ENCODE measurements around the gene NPHP4.

The NPHP4 gene

DNA sequence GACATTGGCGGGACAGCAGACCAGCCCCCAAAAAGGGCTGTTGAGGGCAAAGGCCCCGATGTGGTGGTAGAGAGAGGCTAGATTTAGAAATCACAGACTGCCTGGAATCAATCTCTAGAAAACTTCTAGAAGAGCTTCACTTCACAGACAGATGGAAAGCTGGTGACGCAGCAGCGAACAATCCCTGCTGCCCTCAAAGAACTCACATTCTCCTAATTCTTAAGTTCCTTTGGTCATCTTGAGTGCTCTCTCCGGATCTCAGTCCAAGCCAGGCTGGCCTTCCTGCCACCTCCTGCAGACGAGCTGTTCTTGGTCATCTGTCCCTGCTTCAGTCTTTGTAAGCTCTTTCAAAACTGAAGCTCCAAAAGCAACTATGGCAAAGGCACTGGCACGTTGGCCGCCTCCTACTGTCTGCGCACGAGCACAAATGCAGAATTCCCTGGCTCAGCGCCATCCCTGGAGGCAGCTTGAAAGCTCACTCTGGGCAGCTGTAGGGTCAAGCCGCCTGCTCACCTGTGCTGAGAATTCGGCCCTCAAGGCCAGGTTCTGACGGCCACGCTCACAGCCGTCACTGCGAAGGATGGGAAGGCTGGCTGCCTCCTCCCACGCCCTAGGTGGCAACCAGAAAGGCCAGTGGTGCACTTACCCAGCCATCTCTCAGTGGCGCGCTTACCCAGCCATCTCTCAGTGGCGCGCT is 110.6 kb downstream of the NPHP4 start:
- TF ChIP-seq EZH2 (optimal IDR thresholded peaks at IDR 0.05; ENCODE audit: low read depth, low read length) (no peak), EZH2phosphoT487 (IDR thresholded peaks at IDR 0.05; ENCODE audit: low read length) (no peak)
- TF ChIP-seq, protein P1, sequence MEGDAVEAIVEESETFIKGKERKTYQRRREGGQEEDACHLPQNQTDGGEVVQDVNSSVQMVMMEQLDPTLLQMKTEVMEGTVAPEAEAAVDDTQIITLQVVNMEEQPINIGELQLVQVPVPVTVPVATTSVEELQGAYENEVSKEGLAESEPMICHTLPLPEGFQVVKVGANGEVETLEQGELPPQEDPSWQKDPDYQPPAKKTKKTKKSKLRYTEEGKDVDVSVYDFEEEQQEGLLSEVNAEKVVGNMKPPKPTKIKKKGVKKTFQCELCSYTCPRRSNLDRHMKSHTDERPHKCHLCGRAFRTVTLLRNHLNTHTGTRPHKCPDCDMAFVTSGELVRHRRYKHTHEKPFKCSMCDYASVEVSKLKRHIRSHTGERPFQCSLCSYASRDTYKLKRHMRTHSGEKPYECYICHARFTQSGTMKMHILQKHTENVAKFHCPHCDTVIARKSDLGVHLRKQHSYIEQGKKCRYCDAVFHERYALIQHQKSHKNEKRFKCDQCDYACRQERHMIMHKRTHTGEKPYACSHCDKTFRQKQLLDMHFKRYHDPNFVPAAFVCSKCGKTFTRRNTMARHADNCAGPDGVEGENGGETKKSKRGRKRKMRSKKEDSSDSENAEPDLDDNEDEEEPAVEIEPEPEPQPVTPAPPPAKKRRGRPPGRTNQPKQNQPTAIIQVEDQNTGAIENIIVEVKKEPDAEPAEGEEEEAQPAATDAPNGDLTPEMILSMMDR (IDR thresholded peaks at IDR 0.05; ENCODE audit: low read length) = no peak
- Histone ChIP-seq H2AFZ (ENCODE audit: low read length) (no peak overlapping the region), H4K20me1 (ENCODE audit: insufficient read depth, low read length) (no peaks in the 10 kb centered on the region), H3K9me2 (replicated peaks; ENCODE audit: insufficient read depth, low read length) (no peaks in the 10 kb centered on the region), H3K36me3 (replicated peaks; ENCODE audit: insufficient read depth, low read length) (no peaks in the 10 kb centered on the region), H3K4me1 (ENCODE audit: low read length) (no peaks in the 10 kb centered on the region), H3K9me3 (replicated peaks; ENCODE audit: insufficient read depth, low read length) (no peaks in the 10 kb centered on the region), H3K27ac (ENCODE audit: low read length) (no peak overlapping the region), H3K9ac (ENCODE audit: low read length) (no peak overlapping the region), H3F3A (ENCODE audit: insufficient read depth, low read length) (no peaks in the 10 kb centered on the region), H3K4me2 (ENCODE audit: low read depth, low read length) (no peak overlapping the region), H3K4me3 (ENCODE audit: low read length) (no peak overlapping the region), H3K79me2 (ENCODE audit: low read length) (no peaks in the 10 kb centered on the region), H3K27me3 (replicated peaks; ENCODE audit: insufficient read depth, low read length) (no peaks in the 10 kb centered on the region)
- DNase-seq = no peak

DNA sequence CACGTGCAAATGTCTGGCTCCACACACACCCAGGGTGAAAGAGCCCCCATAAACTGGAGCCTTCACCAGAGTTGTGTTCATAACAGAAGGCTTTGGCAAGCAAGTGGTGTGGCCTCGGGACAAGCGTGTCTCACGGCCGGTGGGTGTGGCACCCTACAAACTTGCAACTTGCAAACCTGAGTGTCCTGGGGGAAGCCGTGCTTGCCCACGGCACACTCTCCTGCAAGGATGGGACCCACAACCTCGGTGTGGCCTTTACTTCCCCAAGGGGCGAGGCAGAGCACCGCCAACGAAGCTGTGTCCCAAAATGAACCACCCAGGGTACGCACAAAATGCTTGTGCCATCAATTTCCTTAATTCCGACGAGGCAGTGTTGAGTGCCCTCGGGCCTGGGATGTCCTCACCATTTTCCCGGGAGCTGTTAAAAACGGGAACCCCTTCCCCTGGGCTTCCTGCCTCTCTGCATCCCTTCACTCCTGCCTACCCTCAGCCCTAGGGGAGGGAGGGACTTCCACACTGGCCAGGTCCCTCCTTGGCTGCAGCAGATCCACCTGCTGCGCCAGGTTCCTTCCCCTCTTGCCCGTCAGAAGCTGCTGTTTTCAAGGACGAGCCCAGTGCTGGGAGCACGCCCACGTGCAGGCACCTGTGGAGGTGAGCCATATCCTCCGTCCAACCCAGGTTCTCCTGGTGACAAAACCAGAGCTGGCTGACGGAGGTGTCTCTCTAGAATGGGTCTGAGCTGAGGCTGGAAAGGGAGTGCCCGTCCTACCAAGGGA is 111.4 kb downstream of the NPHP4 start:
- no peaks in the 10 kb centered on the region for H3K9me3 ChIP-seq (replicated peaks; ENCODE audit: insufficient read depth, low read length)
- H3K27me3 ChIP-seq (replicated peaks; ENCODE audit: insufficient read depth, low read length) = no peaks in the 10 kb centered on the region
- no peaks in the 10 kb centered on the region for H4K20me1 ChIP-seq (ENCODE audit: insufficient read depth, low read length)
- H3K9ac ChIP-seq (ENCODE audit: low read length) = no peak overlapping the region
- no peak overlapping the region for H3K4me3 ChIP-seq (ENCODE audit: low read length)
- no peak for TF ChIP-seq EZH2 (optimal IDR thresholded peaks at IDR 0.05; ENCODE audit: low read depth, low read length)
- TF ChIP-seq EZH2phosphoT487 (IDR thresholded peaks at IDR 0.05; ENCODE audit: low read length) = no peak
- TF ChIP-seq, protein P1 (IDR thresholded peaks at IDR 0.05; ENCODE audit: low read length) = no peak
- H3F3A ChIP-seq (ENCODE audit: insufficient read depth, low read length) = no peaks in the 10 kb centered on the region
- DNase-seq = no peak
- no peaks in the 10 kb centered on the region for H3K9me2 ChIP-seq (replicated peaks; ENCODE audit: insufficient read depth, low read length)
- H2AFZ ChIP-seq (ENCODE audit: low read length) = no peak overlapping the region
- no peak overlapping the region for H3K4me2 ChIP-seq (ENCODE audit: low read depth, low read length)
- no peak overlapping the region for H3K27ac ChIP-seq (ENCODE audit: low read length)
- no peaks in the 10 kb centered on the region for H3K4me1 ChIP-seq (ENCODE audit: low read length)
- no peaks in the 10 kb centered on the region for H3K79me2 ChIP-seq (ENCODE audit: low read length)
- no peaks in the 10 kb centered on the region for H3K36me3 ChIP-seq (replicated peaks; ENCODE audit: insufficient read depth, low read length)

DNA sequence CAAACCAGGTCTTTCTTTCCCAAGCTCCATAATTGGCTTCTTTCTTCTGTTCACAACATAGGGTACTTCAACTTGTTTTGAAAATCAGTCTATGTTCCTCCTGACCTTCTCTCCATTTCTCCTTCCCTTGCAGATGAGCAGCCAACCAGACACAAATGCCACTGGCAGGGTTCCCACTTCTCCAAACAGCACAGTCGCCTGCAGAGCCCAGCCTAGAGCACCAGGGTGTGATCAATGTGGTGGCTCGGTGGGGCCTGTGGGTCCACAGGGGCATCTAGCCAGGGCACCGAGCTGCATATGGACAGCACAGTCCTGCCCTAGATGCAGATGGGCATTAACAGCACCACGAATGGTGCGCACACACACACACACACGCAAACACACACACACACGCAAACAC is 112.8 kb downstream of the NPHP4 start:
- no peak overlapping the region for H3K4me2 ChIP-seq (ENCODE audit: low read depth, low read length)
- H3K27ac ChIP-seq (ENCODE audit: low read length) = no peak overlapping the region
- no peaks in the 10 kb centered on the region for H3K9me2 ChIP-seq (replicated peaks; ENCODE audit: insufficient read depth, low read length)
- no peaks in the 10 kb centered on the region for H3K27me3 ChIP-seq (replicated peaks; ENCODE audit: insufficient read depth, low read length)
- TF ChIP-seq EZH2 (optimal IDR thresholded peaks at IDR 0.05; ENCODE audit: low read depth, low read length) = no peak
- TF ChIP-seq, protein P1 (IDR thresholded peaks at IDR 0.05; ENCODE audit: low read length) = no peak
- TF ChIP-seq EZH2phosphoT487 (IDR thresholded peaks at IDR 0.05; ENCODE audit: low read length) = no peak
- no peaks in the 10 kb centered on the region for H3F3A ChIP-seq (ENCODE audit: insufficient read depth, low read length)
- no peaks in the 10 kb centered on the region for H3K4me1 ChIP-seq (ENCODE audit: low read length)
- no peaks in the 10 kb centered on the region for H4K20me1 ChIP-seq (ENCODE audit: insufficient read depth, low read length)
- H3K36me3 ChIP-seq (replicated peaks; ENCODE audit: insufficient read depth, low read length) = no peaks in the 10 kb centered on the region
- H3K4me3 ChIP-seq (ENCODE audit: low read length) = no peak overlapping the region
- H3K9me3 ChIP-seq (replicated peaks; ENCODE audit: insufficient read depth, low read length) = no peaks in the 10 kb centered on the region
- DNase-seq = no peak
- H3K9ac ChIP-seq (ENCODE audit: low read length) = no peak overlapping the region
- no peaks in the 10 kb centered on the region for H3K79me2 ChIP-seq (ENCODE audit: low read length)
- no peak overlapping the region for H2AFZ ChIP-seq (ENCODE audit: low read length)

Data from MM.1S (cell line).